ENCODE results near the gene CDK5.
"Not testable (repeated sequence)": the region's sequence is repeated elsewhere in the genome, so short reads cannot be mapped to it uniquely, and the experiment has no call there.

CDK5 gene

DNA sequence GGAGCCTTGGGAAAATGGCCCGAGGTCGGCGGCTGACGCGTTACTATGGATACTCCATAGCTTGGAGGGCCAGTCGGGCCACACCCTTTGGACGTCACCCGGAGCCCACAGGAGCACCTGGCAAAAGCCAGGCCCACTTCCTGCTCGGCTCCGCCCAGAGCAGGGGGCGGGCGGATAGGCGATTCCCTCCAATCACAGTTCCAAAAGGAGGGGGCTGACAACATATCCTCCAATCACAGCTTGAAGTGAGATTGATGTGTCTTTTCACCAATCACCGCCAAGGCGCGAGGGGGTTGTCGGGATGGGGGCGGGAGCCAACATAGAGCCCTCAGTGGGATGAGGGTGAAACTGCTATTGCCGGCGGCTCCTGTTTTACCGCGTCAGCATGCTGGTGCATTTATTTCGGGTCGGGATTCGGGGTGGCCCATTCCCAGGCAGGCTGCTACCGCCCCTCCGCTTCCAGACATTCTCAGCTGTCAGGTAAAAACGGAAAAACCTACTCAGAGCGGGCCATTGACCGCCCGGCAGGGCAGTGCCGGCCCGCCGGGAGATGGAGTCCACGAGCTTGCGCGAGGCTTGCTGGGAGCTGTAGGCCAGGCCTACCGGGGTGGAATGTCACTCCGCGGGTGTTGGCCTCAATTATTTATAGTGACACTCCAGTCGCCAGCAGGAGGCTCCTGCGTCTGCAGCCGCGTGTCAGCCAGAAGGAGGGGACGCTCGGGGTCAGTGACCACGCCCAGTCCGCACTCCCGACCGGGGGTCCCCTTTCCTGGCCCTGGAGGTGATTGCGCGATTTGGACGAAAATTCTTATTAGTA, 29.4 kb downstream of the CDK5 start, which contains the start of gene ABCB8:
Gene ABCB8, plus strand, starts transcription at position 320 of the 817 bp plus-strand sequence. Its CDS starts 66 bp downstream, at position 386.
- Histone ChIP-seq H3K9ac (peak within 1 kb of the TSS; percentile 64), H3K27ac (peak within 1 kb of the TSS; percentile 58), H3K4me2 (peak within 1 kb of the TSS; percentile 86), H3K27me3 (ENCODE audit: insufficient read depth, low read depth) (0 out of 2 replicates have a peak, but pooled peaks cover 11% of the 10 kb centered on the region), H3K4me3 (IDR thresholded peaks at IDR 0.05; ENCODE audit: insufficient read depth, low read depth, low read length) (peak within 1 kb of the TSS; percentile 32), H3K36me3 (ENCODE audit: insufficient read depth) (no peaks in the 10 kb centered on the region), H4K20me1 (ENCODE audit: insufficient read depth) (no peaks in the 10 kb centered on the region), H3K79me2 (ENCODE audit: insufficient read depth, low read depth) (0 out of 2 replicates have a peak, but pooled peaks cover 5% of the 10 kb centered on the region), H3K4me1 (ENCODE audit: low read depth, poor library complexity, severe bottlenecking) (peaks cover 23% of the 10 kb centered on the region), H2AFZ (ENCODE audit: low read depth) (peak within 1 kb of the TSS; percentile 82)
- peak; percentile 76 for TF ChIP-seq CTCF (conservative IDR thresholded peaks at IDR 0.05; ENCODE audit: low read depth, low read length)

- H3K36me3 ChIP-seq (ENCODE audit: insufficient read depth); H3K79me2 ChIP-seq (ENCODE audit: insufficient read depth, low read depth); H4K20me1 ChIP-seq (ENCODE audit: insufficient read depth): not testable (repeated sequence)
- H3K4me3 ChIP-seq (IDR thresholded peaks at IDR 0.05; ENCODE audit: insufficient read depth, low read depth, low read length): peak overlapping the region; percentile 32
- peak overlapping the region; percentile 34 for H3K4me2 ChIP-seq
- peak overlapping the region; percentile 58 for H2AFZ ChIP-seq (ENCODE audit: low read depth)
- H3K9ac ChIP-seq: peak overlapping the region; percentile 64
- H3K4me1 ChIP-seq (ENCODE audit: low read depth, poor library complexity, severe bottlenecking): peaks cover 23% of the 10 kb centered on the region
- peak overlapping the region; percentile 58 for H3K27ac ChIP-seq
- 0 out of 2 replicates have a peak, but pooled peaks cover 11% of the 10 kb centered on the region for H3K27me3 ChIP-seq (ENCODE audit: insufficient read depth, low read depth)
Measured at GRCh38 chr7:151027728-151028130, 30.0 kb downstream of the CDK5 start.

DNA sequence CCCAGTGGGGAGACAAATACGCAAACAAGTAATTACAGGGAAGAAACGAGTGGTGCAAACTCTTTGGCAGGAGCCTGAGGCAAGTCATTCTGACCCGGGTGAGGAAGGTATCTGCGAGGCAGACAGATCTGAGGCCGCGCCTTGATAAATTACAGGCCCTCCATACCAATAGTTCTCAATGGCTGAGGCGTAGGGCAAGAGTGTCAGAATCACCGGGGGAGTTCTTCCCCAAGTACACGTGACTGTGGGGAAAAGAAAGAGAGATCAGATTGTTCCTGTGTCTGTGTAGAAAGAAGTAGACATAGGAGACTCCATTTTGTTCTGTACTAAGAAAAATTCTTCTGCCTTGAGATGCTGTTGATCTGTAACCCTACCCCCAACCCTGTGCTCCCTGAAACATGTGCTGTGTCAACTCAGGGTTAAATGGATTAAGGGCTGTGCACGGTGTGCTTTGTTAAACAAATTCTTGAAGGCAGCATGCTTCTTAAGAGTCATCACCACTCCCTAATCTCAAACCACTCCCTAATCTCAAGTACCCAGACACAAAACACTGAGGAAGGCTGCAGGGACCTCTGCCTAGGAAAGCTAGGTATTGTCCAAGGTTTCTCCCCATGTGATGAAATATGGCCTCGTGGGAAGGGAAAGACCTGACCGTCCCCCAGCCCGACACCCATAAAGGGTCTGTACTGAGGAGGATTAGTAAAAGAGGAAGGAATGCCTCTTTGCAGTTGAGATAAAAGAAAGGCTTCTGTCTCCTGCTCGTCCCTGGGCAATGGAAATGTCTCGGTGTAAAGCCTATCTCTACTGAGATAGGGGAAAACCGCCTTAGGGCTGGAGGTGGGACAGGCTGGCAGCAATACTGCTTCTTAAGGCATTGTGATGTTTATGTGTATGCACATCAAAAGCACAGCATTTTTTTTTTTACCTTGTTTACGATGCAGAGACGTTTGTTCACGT, 30.6 kb downstream of the CDK5 start:
- peaks cover 16% of the 10 kb centered on the region for H3K27me3 ChIP-seq (ENCODE audit: insufficient read depth, low read depth)
- peak overlapping the region; percentile 32 for H3K4me3 ChIP-seq (IDR thresholded peaks at IDR 0.05; ENCODE audit: insufficient read depth, low read depth, low read length)
- H3K9ac ChIP-seq: peak overlapping the region; percentile 64; the same call in 1 of the 2 replicates
- H3K4me1 ChIP-seq (ENCODE audit: low read depth, poor library complexity, severe bottlenecking): peaks cover 23% of the 10 kb centered on the region
- H3K36me3 ChIP-seq (ENCODE audit: insufficient read depth); H4K20me1 ChIP-seq (ENCODE audit: insufficient read depth); H3K27ac ChIP-seq; H3K79me2 ChIP-seq (ENCODE audit: insufficient read depth, low read depth): not testable (repeated sequence)
- H3K4me2 ChIP-seq: peak overlapping the region; percentile 34
- peak overlapping the region; percentile 58 for H2AFZ ChIP-seq (ENCODE audit: low read depth)

DNA sequence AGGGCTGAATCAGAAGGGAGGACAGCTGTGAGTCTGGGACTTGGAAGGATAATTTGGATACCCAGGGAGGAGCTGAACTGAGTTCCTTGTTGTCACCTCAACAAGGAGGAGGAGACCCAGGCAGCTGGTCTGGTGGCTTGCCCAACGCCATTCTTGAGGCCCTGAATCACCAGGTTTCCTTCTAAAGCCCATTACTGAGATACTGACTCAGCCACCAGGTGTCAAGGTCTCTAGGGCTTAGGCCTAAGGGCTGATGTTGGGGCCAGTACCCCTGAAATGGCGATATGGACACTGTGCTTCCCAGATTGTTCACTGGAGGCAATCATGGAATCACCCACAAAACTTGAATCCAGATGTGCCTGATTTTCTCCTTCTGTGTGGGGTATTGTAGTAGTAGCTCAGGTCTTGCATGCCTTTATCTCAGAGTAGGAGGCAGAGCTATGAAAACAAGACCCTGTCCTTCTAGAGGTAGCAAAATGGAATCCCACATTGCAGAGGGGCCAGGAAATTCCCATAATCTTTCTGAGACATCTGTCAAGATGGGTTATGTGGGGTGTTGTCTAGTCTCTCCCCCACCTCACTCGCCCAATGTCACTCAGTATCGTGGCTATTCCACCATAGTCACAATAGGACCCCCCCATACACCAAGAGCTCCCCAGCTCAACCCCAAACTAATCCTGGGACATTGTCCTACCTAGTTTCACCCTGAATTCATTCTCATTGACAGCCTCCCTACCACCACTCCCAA, 31.6 kb downstream of the CDK5 start:
- Histone ChIP-seq H3K36me3 (ENCODE audit: insufficient read depth) (no peaks in the 10 kb centered on the region), H3K27me3 (ENCODE audit: insufficient read depth, low read depth) (peaks cover 24% of the 10 kb centered on the region), H3K27ac (no peak overlapping the region), H2AFZ (ENCODE audit: low read depth) (no peak overlapping the region), H3K9ac (no peak overlapping the region), H3K4me1 (ENCODE audit: low read depth, poor library complexity, severe bottlenecking) (peaks cover 23% of the 10 kb centered on the region), H3K4me3 (IDR thresholded peaks at IDR 0.05; ENCODE audit: insufficient read depth, low read depth, low read length) (no peak overlapping the region), H4K20me1 (ENCODE audit: insufficient read depth) (no peaks in the 10 kb centered on the region), H3K79me2 (ENCODE audit: insufficient read depth, low read depth) (0 out of 2 replicates have a peak, but pooled peaks cover 5% of the 10 kb centered on the region), H3K4me2 (no peak overlapping the region)
- no peak for TF ChIP-seq CTCF (conservative IDR thresholded peaks at IDR 0.05; ENCODE audit: low read depth, low read length)
